G401 (cell line): ENCODE results near the gene BTBD10. TPM values are rescaled to one million over a fixed set of nuclear protein-coding genes. Genes with fewer than 3 reads are reported as not detected.

Experiments
- DNase-seq: peaks from one replicate; pipeline ENCODE4 v3.0.0-alpha.2; 2015; ENCODE audit warnings: low spot score
- in situ Hi-C: cut with HindIII; loops from 2 replicates; pipeline ENCODE4 v1.10.0; 2016; ENCODE audit warnings: low sequenced_read_pairs, mixed read lengths
- total RNA-seq: library from RNA; depleted of rRNA; stranded (reverse); fragments of >200 nt; shearing (Covaris generic); gene quantifications from 2 replicates; pipeline ENCODE4 v1.2.3, GENCODE V29; 2014; rRNA removed

Gene BTBD10
- total RNA-seq, result 22.3 and 40.3 TPM in 2 replicates

DNA sequence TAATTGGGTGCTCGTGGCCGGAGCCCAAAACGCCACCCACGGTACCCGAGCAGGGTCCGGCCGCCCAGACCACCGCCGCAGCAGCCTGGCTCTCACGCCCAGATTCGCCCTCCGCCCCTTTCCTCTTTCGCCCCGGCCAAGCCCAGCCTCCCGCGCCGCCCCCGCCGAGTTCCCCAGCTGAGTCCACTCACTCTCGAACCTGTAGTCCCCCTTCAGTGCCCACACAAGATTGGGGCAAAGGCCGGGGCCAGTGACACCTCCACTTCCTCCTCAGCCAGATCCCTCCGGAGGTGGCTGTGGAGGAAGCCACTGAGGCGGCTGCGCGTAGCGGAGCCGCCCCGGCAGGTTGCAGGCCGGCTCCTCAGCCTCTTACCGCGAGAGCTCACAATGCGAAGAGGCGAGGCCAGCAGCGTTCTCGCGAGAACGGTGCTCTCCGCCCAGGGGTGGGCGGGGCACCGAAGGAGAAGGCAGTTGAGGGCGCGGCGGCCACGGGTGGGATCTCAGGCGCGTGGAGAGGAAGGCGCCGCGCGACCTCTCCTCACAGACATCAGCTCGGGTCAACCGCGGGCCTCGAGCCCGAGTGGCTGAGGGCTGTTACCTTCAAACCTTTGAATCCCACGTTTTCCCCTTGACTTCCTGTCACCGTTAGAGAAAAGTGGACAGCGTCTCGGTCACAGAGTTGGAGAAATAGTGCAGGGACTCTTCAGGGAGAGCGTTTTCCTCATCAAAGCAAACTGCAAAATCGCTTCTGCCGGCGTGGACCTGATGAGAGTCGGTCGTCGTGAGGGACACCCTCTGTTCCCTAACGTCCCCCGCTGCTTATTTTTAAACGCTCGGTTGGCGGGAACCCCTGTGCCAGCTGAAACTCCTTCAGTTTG lies at the start of gene BTBD10:
TSS of gene BTBD10 (minus strand) at position 322 of the 878 bp plus-strand sequence. CDS start 18,098 bp downstream, outside the sequence.
- peak; percentile 95 for DNase-seq
- in situ Hi-C loops, result no loop called here

DNA sequence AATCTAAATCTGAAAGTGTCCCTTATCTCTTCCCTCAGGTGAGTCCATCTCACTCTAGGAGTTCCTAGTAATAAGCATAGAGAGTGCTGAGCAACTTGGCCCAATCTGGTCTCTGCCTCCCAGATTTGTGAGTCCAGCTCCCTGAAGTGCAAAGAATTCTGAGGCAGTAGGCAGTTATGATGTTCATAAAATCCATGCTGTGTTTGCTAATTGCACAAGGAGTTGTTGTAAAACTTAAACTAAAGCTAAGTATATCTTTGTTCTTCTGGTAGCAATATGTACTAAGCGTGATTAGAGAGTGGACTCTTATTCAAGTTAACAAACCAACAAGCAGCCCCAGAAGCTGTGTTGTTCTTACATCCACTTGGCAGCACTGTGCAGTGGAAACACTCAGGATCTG lies 40.4 kb upstream of the BTBD10 start:
- DNase-seq, result no peak
- in situ Hi-C loops, result no loop called here

DNA sequence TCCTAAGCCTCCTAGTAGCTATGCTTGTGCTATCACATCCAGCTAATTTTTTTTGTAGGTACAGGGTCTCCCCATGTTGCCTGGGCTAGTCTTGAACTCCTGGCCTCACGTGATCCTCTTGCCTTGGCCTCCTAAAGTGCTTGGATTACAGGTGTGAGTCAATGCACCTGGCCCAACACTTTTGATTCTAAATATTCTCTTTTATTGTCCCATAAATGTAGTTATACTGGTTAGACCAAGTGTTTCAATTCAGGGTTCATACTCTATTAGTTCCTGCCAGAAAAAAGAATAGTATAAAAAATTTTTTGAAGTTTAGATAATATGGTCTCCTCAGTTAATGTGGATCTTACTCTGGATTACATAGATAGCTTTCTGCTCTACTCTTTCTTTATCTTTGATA lies 39.5 kb upstream of the BTBD10 start:
- in situ Hi-C loops, result no loop called here
- no peak for DNase-seq

DNA sequence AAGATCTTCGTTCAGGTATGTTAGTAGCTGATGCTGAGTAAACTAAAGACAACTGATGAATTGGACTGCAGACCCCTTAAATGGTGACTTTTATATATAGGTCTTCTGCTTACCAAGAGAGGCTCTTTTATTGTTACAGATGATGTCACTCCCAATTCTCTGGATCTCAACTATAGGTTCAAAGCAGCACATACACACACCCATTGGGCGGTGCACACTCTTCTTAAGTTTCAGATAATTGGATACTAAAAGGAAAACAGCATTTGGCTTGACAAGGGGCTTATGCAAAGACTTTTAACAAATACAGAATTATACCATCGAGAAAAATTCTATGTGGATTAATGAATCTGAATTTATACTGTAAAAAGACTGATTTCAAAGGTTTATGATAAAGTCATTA lies 32.9 kb upstream of the BTBD10 start, which contains the start of gene PTH:
TSS of gene PTH (minus strand) at position 69 of the 400 bp plus-strand sequence. CDS start 3,142 bp downstream, outside the sequence.
- no peak for DNase-seq
- in situ Hi-C loops, result no loop called here

DNA sequence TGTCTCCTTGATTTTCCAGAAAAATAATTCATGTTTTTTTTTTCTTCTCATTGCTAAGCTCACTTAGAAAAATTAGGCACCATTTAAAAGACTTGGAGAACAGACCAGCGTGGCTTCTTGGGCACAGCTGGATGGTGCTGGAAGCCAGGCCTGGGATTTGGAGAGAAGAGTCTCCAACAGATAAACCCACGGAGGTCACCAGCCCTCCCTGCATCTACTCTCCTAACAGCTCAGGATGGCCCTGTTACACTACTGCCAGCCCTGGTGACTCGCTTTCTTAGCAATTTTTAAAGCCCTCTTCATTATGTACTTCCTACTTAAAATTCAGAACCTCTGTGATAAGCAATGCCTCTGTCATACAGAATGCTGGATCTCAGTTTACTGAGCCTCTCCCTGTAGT lies 31.0 kb upstream of the BTBD10 start:
- DNase-seq, result no peak
- in situ Hi-C loops, result no loop called here

DNA sequence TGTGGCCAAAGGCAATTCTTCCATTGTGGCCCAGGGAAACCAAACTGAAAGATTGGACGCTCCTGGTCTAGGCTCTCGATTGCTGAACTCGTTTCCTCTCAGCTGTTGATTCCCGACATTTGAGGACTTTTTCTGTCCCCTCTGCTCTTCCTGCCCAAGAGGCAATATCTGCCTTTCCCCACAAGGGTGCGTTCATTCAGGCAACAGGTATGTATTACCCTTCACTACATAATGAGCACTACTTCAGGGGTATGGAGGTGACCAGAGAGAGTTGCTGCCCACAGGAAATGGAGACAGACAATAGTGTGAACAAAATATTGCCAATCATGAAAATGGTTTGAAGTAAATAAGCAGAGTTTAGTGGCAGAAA lies 24.6 kb upstream of the BTBD10 start:
- DNase-seq, result no peak
- in situ Hi-C loops, result no loop called here

DNA sequence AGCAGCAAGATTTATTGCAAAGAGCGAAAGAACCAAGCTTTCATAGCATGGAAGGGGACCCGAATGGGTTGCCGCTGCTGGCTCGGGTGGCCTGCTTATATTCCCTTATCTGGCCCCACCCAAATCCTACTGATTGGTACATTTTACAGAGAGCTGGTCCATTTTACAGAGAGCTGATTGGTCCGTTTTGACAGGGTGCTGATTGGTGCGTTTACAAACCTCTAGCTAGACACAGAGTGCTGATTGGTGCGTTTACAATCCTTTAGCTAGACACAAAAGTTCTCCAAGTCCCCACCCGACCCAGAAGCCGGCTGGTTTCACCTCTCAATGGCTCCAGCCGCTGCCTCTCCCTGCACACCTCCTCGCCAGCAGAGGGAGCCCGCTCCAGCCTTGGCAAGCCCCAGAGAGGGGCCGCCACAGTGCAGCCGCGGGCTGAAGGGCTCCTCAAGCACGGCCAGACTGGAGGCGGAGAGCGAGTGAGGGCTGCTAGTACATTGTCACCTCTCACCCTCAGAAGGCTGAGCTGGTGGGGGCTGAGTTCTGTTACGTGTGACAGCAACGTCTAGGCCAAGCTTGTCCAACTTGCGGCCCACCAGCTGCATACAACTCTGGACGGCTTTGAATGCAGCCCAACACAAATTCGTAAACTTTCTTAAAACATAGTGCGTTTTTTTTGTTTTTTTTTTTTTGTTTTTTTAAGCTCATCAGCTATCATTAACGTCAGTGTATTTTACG lies 24.1 kb upstream of the BTBD10 start:
- in situ Hi-C loops, result no loop called here

DNA sequence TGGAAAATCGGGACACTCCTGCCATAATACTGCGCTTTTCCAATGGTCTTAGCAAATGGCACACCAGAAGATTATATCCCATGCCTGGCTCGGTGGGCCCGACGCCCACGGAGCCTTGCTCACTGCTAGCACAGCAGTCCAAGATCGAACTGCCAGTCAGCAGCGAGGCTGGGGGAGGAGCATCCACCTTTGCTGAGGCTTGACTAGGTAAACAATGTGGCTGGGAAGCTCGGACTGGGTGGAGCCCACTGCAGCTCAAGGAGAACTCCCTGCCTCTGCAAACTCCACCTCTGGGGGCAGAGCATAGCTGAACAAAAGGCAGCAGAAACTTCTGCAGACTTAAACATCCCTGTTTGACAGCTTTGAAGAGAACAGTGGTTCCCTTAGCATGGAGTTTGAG lies 17.2 kb upstream of the BTBD10 start:
- in situ Hi-C loops, result no loop called here
- DNase-seq, result no peak

More for the DNA sequence above, 24.1 kb upstream of the BTBD10 start:
- DNase-seq, result no peak

DNA sequence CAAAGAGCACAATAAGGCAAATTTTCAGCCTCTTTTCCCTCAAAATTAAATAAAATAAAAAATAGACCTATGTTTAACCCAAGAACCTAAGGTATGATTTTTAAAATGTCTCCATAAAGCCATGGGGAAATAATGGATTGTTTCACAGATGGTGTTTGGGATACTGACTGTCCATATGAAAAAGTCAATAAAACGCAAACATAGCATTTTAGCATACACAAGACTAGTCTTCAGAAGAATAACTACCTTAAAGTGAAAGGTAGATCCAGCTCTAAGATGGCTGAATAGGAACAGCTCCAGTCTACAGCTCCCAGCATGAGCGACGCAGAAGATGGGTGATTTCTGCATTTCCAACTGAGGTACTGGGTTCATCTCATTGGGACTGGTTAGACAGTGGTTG lies 16.7 kb upstream of the BTBD10 start:
- in situ Hi-C loops, result no loop called here

DNA sequence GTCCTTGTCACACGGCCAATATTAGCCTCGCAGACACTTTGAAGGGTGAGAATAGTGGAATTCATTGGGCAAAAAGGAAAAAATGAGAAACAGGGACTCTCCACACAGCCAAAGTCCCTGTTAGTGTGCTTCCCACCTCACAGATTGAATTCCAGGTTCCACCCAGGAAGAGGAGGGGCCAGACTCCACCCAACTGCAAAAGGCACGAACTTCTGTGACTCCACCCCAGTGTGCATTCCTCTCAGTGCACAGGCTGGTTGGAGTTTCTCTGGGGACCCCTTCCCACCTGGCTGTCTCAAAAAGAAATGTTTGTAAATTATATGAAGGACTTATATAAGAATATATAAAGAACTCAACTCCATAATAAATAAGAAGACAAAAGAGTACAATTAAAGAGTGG lies 12.1 kb upstream of the BTBD10 start:
- in situ Hi-C loops, result no loop called here
- no peak for DNase-seq

More for the DNA sequence above, 16.7 kb upstream of the BTBD10 start:
- DNase-seq, result no peak

DNA sequence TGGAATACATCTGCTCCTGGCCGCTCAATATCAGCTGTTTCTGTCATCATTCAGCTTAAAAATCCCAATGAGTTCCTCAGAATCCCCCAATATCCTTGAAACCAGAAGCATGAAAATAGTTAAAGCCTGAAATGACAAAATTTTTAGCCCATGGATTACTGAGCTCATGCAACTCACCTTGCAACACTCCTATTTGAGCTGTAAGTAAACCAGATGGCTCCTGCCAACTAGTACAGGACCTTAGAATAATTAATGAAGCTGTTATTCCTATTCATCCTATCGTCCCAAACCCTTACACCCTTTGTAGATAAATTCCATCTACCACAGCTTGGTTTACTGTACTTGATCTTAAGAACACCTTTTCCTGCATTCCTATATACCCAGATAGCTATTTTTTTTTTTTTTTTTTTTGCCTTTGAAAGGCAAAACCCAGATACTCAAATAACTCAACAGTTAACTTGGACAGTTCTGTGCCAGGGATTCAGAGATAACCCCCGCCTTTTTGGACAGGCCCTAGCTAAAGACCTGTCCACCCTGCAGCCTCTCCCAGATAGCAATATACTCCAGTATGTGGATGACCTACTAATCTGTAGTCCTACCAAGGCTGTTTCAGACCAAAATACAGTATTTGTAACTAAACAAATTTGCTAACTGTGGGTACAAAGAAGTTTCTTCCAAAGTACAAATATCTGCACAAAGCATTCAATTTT lies 10.1 kb upstream of the BTBD10 start:
- DNase-seq, result no peak
- in situ Hi-C loops, result no loop called here

DNA sequence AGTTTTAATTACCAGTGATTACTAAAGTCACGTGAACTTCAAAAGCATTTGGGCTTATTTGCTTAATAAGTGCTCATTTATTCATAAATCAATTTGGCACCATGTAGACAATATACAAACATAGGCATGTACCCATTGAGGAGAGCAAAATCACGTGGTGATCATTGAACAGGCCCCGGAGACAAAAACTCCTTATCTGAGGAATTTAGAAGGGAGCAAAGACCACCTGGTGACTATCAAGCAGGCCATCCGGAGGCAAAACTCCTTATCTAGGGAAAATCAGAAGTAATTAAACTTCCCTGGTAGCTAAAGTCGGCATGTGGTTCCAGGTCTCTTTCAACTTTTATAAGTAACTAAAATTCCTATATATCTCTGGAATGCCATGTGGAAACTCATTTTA lies 5.7 kb upstream of the BTBD10 start:
- DNase-seq, result no peak
- in situ Hi-C loops, result no loop called here

DNA sequence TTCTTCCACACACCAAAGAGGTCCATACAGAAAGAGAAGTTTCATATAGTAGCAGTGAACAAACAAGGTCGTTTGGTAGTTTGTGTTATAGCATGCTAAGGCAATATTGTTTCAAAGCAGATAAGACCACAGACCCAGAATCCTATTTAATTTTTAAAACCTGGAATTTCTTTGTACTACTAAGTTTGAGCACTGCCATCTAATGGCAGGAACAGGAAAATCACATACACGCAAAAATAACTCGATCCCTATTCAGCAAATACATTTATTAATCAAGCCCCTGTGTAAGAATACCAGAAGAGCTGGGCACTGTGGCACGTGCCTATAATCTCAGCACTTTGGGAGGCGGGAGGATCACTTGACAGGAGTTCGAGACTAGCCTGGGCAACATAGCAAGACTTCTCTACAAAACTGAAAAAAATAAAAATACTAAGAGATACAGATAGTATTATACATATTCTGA lies 2.9 kb upstream of the BTBD10 start:
- peak; percentile 60 for DNase-seq

DNA sequence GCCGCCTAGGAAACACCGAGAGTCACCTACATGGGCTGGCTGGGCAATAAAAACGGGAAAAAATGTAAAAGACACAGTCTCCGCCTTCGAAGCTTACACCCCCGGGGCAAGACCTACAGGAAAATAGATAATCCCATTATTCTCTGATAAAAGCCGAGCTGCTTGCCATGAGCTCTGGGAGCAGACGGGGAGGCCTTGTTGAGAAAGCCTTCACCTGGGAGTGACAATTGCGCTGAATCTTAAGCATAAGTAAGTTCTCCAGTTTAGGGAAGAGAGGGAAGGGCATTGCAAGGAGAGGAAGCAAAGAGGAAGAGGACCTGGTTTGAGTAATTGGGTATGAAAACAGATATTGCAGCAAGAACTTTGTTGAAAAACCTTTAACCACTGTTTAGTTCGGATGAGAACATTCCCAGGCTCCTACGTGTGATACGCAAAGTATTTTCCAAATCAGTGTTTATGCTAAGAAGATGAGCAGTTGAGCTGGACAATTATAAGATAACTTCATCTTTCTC lies 813 bp upstream of the BTBD10 start:
- in situ Hi-C loops, result no loop called here
- no peak for DNase-seq

More for the DNA sequence above, 2.9 kb upstream of the BTBD10 start:
- in situ Hi-C loops, result no loop called here

DNA sequence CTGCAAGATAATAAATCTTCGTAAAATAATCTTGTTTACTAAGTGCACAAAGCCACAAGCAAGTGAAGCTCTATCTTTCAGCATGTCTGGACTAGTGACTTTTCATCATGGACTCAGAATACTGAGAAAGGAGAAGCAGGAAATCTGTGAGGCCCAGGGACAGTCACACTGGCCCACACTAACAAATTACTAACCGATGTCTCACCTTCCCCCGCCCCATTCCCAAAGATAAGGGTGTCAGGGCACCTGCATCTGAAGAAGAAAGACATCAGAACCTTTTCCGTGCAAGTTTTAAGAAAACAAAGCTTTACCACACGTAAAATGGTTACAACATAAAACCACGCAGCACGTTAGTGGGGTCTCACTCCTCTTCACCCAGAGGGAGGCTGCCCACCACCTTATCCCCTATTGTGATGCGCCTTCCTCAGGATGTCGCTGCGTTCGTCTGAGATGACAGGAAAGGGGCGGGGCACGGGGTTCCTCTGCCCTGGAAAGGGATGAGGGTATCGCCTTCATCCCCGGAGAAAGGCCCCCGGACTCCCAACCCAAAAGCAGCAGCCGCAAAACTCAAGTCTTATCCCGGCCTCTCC lies 616 bp downstream of the BTBD10 start:
- in situ Hi-C loops, result no loop called here
- peak; percentile 69 for DNase-seq

DNA sequence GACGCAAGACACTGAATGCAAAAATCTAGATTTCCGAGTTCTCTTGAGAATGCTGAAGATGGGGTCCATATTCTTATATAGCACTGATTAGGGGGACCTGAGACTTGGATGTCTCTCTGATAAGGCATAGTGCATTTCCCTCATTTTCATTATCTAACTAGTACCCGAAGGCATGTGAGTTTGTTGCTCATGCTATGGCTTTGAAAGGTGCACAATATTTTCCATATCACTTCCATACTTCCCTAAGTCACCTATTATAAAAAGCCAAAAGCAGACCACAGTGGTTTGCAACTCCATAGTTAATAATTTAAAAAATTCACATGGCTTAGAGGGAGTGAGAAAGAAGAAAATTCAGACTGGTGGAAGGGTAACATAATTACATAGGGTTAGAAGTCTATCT lies 1.7 kb downstream of the BTBD10 start:
- in situ Hi-C loops, result no loop called here
- no peak for DNase-seq

DNA sequence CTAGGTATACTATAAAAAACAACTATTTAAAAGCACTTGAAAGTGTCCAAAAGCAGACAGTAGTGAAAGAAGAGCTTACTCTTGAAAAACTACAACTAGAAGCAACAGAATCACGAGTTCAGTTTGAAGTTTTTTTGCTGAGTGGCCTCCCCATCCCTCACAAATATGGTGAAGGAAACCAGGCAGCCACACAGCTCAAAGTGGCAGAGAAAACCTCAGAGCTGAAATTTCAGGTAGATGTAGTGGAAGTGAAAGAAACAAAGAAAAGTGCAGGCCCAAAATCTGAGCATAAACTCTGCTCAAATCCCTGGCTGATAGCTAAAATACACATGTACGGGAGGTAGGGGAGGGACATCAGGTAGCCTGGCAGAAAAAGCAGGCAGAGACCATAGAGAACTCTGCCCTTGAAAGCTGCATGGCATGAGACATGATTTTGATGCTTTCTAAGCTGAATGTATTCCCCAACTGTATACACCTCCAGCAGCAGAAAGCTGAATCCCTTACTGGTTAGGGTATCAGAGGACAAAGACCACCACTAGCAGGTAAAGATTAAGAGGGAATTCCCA lies 12.1 kb downstream of the BTBD10 start:
- DNase-seq, result no peak
- in situ Hi-C loops, result no loop called here

DNA sequence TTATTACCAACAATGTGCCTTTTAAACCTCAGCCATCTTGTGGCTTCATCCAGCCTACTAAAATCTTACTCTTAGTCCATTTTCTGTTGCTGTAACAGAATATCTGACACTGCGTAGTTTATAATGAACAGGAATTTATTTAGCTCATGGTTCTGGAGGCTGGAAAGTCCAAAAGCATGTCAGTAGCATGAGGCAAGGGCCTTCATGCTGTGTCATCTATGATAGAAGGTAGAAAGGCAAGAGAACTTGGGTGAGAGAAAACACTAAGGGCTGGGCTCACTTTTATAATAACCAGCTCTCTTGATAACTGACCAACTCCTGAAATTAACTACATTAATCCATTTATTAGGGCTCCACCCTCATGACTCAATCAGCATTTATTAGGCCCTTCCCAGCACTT lies 13.5 kb downstream of the BTBD10 start:
- no peak for DNase-seq
- in situ Hi-C loops, result no loop called here

DNA sequence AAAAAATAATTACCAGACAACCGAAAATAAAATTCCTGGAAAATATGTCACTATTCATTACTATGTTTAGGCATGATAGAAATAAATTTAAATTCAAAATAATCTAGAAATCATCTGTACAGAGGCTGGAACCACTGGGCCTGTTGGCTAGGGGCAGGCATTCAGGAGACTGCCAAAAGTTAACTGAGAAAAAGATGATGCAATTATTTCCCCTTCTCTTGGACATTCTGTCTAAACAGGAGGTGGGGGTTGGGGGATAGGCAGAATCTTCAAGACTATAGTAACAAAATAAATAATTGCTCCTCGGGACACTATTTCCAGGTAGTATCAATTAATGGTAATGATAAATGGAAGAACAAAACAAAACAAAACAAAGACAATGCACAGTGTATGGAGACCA lies 14.1 kb downstream of the BTBD10 start:
- in situ Hi-C loops, result no loop called here

More for the DNA sequence above, 14.1 kb downstream of the BTBD10 start:
- no peak for DNase-seq
